Fibroblast of the aortic adventitia (primary cell): ENCODE results near the gene COL7A1. TPM values are rescaled to one million over a fixed set of nuclear protein-coding genes. Genes with fewer than 3 reads are reported as not detected.

ENCODE experiments used
- DNase-seq: peaks from one replicate; pipeline ENCODE4 v3.0.0-alpha.2; 2010; ENCODE audit warnings: low read depth
- H3K4me3 ChIP-seq: 2 replicates; pipeline ENCODE4 v1.5.1; 2011; ENCODE audit warnings: low read depth, mild to moderate bottlenecking, control low read depth, low read length, moderate library complexity
- CTCF ChIP-seq: IDR thresholded peaks from 2 replicates; pipeline ENCODE4 v1.5.1; 2011; ENCODE audit warnings: mild to moderate bottlenecking, low read length, control low read depth, inconsistent platforms; ENCODE audit not compliant: insufficient read depth
- total RNA-seq: library from RNA; depleted of rRNA; stranded (reverse); fragments of >200 nt; gene quantifications from 2 replicates; pipeline ENCODE4 v1.2.3, GENCODE V29; 2012; ENCODE audit warnings: low replicate concordance

Gene COL7A1
- total RNA-seq, 1 donor = 10.2 TPM

GRCh38 chr3:48621461-48621869 is 26.3 kb upstream of the COL7A1 start, which contains the start of gene TMEM89:
Gene TMEM89, minus strand, starts transcription at chr3:48621769. Its CDS starts 13 bp downstream, at chr3:48621756.
- TF ChIP-seq CTCF = no peak
- DNase-seq = no peak
- no peak within 1 kb of the TSS for H3K4me3 ChIP-seq

- TF ChIP-seq CTCF = no peak
- no peak for DNase-seq
- no peak overlapping the region for H3K4me3 ChIP-seq
Observed at GRCh38 chr3:48619541-48620524, 24.7 kb upstream of the COL7A1 start.

- no peak for DNase-seq
- no peak for TF ChIP-seq CTCF
- no peak overlapping the region for H3K4me3 ChIP-seq
Observed at GRCh38 chr3:48617559-48617958, 22.4 kb upstream of the COL7A1 start.

GRCh38 chr3:48614044-48614443 is 18.9 kb upstream of the COL7A1 start:
- DNase-seq = peak; percentile 71
- H3K4me3 ChIP-seq = no peak overlapping the region
- TF ChIP-seq CTCF = no peak

GRCh38 chr3:48612309-48612708 is 17.2 kb upstream of the COL7A1 start:
- no peak overlapping the region for H3K4me3 ChIP-seq
- DNase-seq = no peak
- TF ChIP-seq CTCF = no peak

GRCh38 chr3:48609088-48610005 is 14.2 kb upstream of the COL7A1 start, which contains the start of gene UQCRC1:
Gene UQCRC1, minus strand, starts transcription at chr3:48609646. Its CDS starts 26 bp downstream, at chr3:48609620.
- DNase-seq = peak; percentile 91
- TF ChIP-seq CTCF = peak; percentile 78
- peak within 1 kb of the TSS; percentile 99 for H3K4me3 ChIP-seq
